SK-N-SH (cell line): Measurements from ENCODE around the gene LARP6. TPM values are rescaled to one million over a fixed set of nuclear protein-coding genes. Genes with fewer than 3 reads are reported as not detected.

Experiments
- EP300 ChIP-seq, 2 experiments: IDR thresholded peaks; 2 replicates each; pipeline versions ENCODE4 v1.4.0 to v1.6.1; 2012; ENCODE audit warnings: borderline replicate concordance in 1 of 2, low read depth in 1 of 2, low read length in 1 of 2
- FOSL2 ChIP-seq: IDR thresholded peaks from 2 replicates; pipeline ENCODE4 v1.4.0; 2012; ENCODE audit warnings: low read depth, mild to moderate bottlenecking, moderate library complexity, borderline replicate concordance
- FOXM1 ChIP-seq: IDR thresholded peaks from 2 replicates; pipeline ENCODE4 v1.4.0; 2012; ENCODE audit warnings: low read depth, mild to moderate bottlenecking
- GATA2 ChIP-seq: sonication (generic); formaldehyde crosslinking; IDR thresholded peaks from 2 replicates; pipeline ENCODE4 v1.5.0; 2020; ENCODE audit warnings: mild to moderate bottlenecking, missing genetic modification reagents
- IRF3 ChIP-seq: fragments of 150-350 bp; IDR thresholded peaks from 2 replicates; pipeline ENCODE4 v1.6.1; 2016; ENCODE audit warnings: mild to moderate bottlenecking, low read depth, low read length
- MEF2A ChIP-seq: IDR thresholded peaks from 2 replicates; pipeline ENCODE4 v1.4.0; 2012; ENCODE audit warnings: low read depth, borderline replicate concordance
- NRF1 ChIP-seq: IDR thresholded peaks from 2 replicates; pipeline ENCODE4 v1.6.1; 2012; ENCODE audit warnings: low read depth, mild to moderate bottlenecking, low read length
- POLR2AphosphoS5 ChIP-seq: IDR thresholded peaks from 2 replicates; pipeline ENCODE4 v1.6.1; 2012; ENCODE audit warnings: low read depth, low read length
- RFX5 ChIP-seq: IDR thresholded peaks from 2 replicates; pipeline ENCODE4 v1.6.1; 2012; ENCODE audit warnings: mild to moderate bottlenecking, improper control_type of control experiment, low read length
- RXRA ChIP-seq: IDR thresholded peaks from 2 replicates; pipeline ENCODE4 v1.4.0; 2012; ENCODE audit warnings: low read depth, mild to moderate bottlenecking, borderline replicate concordance
- TCF12 ChIP-seq: IDR thresholded peaks from 2 replicates; pipeline ENCODE4 v1.4.0; 2012
- ZBTB33 ChIP-seq: IDR thresholded peaks from 2 replicates; pipeline ENCODE4 v1.4.0; 2012; ENCODE audit warnings: low read depth, borderline replicate concordance
- polyA plus RNA-seq, 3 experiments: library from polyadenylated mRNA; depleted of rRNA; stranded (reverse); fragments of >200 nt; gene quantifications; 2 replicates each; pipeline ENCODE4 v1.2.3, GENCODE V29; 2012
- TF ChIP-seq, protein P1 (sequence below): IDR thresholded peaks from 2 replicates; pipeline ENCODE4; 2012
- TF ChIP-seq, protein P2 (sequence below): IDR thresholded peaks from 2 replicates; pipeline ENCODE4 v1.4.0; 2012; ENCODE audit warnings: low read depth
- TF ChIP-seq, protein P3 (sequence below): IDR thresholded peaks from 2 replicates; pipeline ENCODE4 v1.4.0; 2012; ENCODE audit warnings: low read depth, borderline replicate concordance
- TF ChIP-seq, protein P4 (sequence below): fragments of 150-350 bp; IDR thresholded peaks from 2 replicates; pipeline ENCODE4 v1.6.1; 2017; ENCODE audit warnings: antibody characterized with exemption, low read length, low read depth, borderline replicate concordance

The LARP6 gene
- polyA plus RNA-seq, 1 of the 3 experiments (the other 2 are of a cell fraction) = 236 TPM

GRCh38 chr15:70902107-70902506 is 48.1 kb upstream of the LARP6 start (continued):
- TF ChIP-seq, protein P1, sequence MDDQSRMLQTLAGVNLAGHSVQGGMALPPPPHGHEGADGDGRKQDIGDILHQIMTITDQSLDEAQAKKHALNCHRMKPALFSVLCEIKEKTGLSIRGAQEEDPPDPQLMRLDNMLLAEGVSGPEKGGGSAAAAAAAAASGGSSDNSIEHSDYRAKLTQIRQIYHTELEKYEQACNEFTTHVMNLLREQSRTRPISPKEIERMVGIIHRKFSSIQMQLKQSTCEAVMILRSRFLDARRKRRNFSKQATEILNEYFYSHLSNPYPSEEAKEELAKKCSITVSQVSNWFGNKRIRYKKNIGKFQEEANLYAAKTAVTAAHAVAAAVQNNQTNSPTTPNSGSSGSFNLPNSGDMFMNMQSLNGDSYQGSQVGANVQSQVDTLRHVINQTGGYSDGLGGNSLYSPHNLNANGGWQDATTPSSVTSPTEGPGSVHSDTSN = peak; percentile 79
- TF ChIP-seq TCF12 (peak; percentile 89), RFX5 (no peak), IRF3 (no peak), ZBTB33 (no peak), GATA2 (CRISPR knock-in tag) (no peak), MEF2A (peak; percentile 67; the same call in 1 of the 2 replicates), FOSL2 (peak; percentile 84; the same call in 1 of the 2 replicates), EP300 (IDR thresholded peaks at IDR 0.05; ENCODE audit: borderline replicate concordance in 1 of 2, low read depth in 1 of 2, low read length in 1 of 2) (peak; percentile 19 to 55; a peak in 1 of 4 replicates), NRF1 (no peak), RXRA (no peak; the same call in 1 of the 2 replicates), POLR2AphosphoS5 (peak; percentile 59; the same call in 1 of the 2 replicates), FOXM1 (no peak)
- TF ChIP-seq, protein P2, sequence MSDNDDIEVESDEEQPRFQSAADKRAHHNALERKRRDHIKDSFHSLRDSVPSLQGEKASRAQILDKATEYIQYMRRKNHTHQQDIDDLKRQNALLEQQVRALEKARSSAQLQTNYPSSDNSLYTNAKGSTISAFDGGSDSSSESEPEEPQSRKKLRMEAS = 0 out of 2 replicates have a peak, but pooled peaks have one; percentile 34
- TF ChIP-seq, protein P3, sequence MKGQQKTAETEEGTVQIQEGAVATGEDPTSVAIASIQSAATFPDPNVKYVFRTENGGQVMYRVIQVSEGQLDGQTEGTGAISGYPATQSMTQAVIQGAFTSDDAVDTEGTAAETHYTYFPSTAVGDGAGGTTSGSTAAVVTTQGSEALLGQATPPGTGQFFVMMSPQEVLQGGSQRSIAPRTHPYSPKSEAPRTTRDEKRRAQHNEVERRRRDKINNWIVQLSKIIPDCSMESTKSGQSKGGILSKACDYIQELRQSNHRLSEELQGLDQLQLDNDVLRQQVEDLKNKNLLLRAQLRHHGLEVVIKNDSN = no peak
- TF ChIP-seq, protein P4, sequence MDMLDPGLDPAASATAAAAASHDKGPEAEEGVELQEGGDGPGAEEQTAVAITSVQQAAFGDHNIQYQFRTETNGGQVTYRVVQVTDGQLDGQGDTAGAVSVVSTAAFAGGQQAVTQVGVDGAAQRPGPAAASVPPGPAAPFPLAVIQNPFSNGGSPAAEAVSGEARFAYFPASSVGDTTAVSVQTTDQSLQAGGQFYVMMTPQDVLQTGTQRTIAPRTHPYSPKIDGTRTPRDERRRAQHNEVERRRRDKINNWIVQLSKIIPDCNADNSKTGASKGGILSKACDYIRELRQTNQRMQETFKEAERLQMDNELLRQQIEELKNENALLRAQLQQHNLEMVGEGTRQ = no peak
